Activated CD4-positive, alpha-beta T cell treated with anti-CD3 and anti-CD28 coated beads, Interleukin-2, amount 50 U/mL, for 16 hours (primary cell): ENCODE results near the gene FLT1.

ENCODE experiments used
- DNase-seq: peaks from one replicate; pipeline ENCODE4 v3.0.0-alpha.2; 2020

Gene FLT1

GRCh38 chr13:28494778-28495537 is at the start of gene FLT1:
TSS of gene FLT1 (minus strand) at chr13:28495128. CDS start at chr13:28494843, 285 bp downstream.
- peak; percentile 26 for DNase-seq

GRCh38 chr13:28544026-28544425 is 49.1 kb upstream of the FLT1 start:
- no peak for DNase-seq

GRCh38 chr13:28542804-28543203 is 47.9 kb upstream of the FLT1 start:
- DNase-seq: no peak

GRCh38 chr13:28541966-28542365 is 47.0 kb upstream of the FLT1 start:
- DNase-seq: no peak

- peak; percentile 30 for DNase-seq
Measured at GRCh38 chr13:28540612-28541011, 45.7 kb upstream of the FLT1 start.

GRCh38 chr13:28539625-28540286 is 44.8 kb upstream of the FLT1 start:
- peak; percentile 24 for DNase-seq

- DNase-seq: peak; percentile 18
Measured at GRCh38 chr13:28538932-28539331, 44.0 kb upstream of the FLT1 start.

GRCh38 chr13:28537171-28537570 is 42.2 kb upstream of the FLT1 start:
- DNase-seq: no peak

- DNase-seq: no peak
Measured at GRCh38 chr13:28536371-28536770, 41.4 kb upstream of the FLT1 start.

GRCh38 chr13:28535734-28536133 is 40.8 kb upstream of the FLT1 start:
- no peak for DNase-seq

GRCh38 chr13:28534801-28535200 is 39.9 kb upstream of the FLT1 start:
- no peak for DNase-seq

GRCh38 chr13:28534210-28534609 is 39.3 kb upstream of the FLT1 start:
- DNase-seq: peak; percentile 35

- DNase-seq: no peak
Measured at GRCh38 chr13:28533441-28534166, 38.7 kb upstream of the FLT1 start.

- DNase-seq: no peak
Measured at GRCh38 chr13:28533125-28533436, 38.2 kb upstream of the FLT1 start.

- DNase-seq: no peak
Measured at GRCh38 chr13:28532388-28533124, 37.6 kb upstream of the FLT1 start.

GRCh38 chr13:28531845-28532387 is 37.0 kb upstream of the FLT1 start:
- no peak for DNase-seq

GRCh38 chr13:28531077-28531844 is 36.3 kb upstream of the FLT1 start:
- DNase-seq: no peak

GRCh38 chr13:28530729-28531076 is 35.8 kb upstream of the FLT1 start:
- no peak for DNase-seq

- DNase-seq: no peak
Measured at GRCh38 chr13:28529836-28530235, 34.9 kb upstream of the FLT1 start.

GRCh38 chr13:28528848-28529247 is 33.9 kb upstream of the FLT1 start:
- DNase-seq: no peak

GRCh38 chr13:28528388-28528787 is 33.5 kb upstream of the FLT1 start:
- no peak for DNase-seq

- DNase-seq: no peak
Measured at GRCh38 chr13:28527629-28528028, 32.7 kb upstream of the FLT1 start.
